Measurements from ENCODE around the gene GDF3.

DNA sequence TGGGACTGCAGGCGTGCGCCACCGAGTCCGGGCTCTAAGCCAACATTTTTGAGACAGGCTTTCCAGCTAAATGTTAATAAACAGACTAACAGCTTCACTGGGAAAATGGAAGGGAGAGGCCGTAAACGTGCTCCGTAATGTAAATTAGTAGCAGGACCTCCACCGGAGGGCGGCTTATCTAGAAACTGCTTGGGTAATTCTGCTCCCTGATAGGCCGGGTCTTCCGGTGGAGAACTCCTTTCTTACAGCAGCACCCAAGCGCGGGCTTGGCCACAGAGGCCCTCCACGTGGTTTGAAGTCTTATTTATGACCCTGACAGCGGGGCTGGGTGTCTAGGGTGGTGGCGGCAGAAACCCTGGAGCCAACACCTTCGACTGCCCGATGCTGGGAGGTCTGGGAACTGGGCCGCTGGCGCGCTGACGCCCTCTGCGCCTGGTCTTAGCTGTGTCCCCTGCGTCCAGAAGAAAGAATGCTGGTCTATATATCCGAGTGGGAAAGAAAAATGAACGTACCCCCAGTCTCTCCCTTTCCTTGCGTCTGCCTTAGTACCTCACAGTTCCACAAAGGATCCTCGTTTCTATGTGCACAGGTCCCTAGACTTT is 17.4 kb upstream of the GDF3 start:
- TF ChIP-seq CTCF (IDR thresholded peaks at IDR 0.05) (no peak), POLR2AphosphoS5 (IDR thresholded peaks at IDR 0.05) (no peak)

Measured in breast epithelium (tissue), 3 donors.